Upper lobe of left lung (tissue), 6 donors: ENCODE measurements around the gene MCF2L2. TPM values are rescaled to one million over a fixed set of nuclear protein-coding genes. Genes with fewer than 3 reads are reported as not detected.
A peak's percentile ranks its signal among the peaks of the same experiment; 100 is the strongest.

ENCODE experiments used
- ATAC-seq, 2 donors: fragments of 200-7000 bp; cut with Tn5 transposase; one replicate each; pipeline ENCODE4 v1.9.1; 2022; ENCODE audit warnings: mild to moderate bottlenecking in 2 of 2, moderate library complexity in 2 of 2; ENCODE audit not compliant: low FRiP score in 2 of 2
- DNase-seq, 2 donors: peaks; one replicate each; pipeline ENCODE4 v3.0.0-alpha.2; 2019 to 2020
- H3K27ac ChIP-seq, 4 donors: fragments of 200-600 bp; sonication (generic); one replicate each; pipeline ENCODE4 v1.5.1; 2016 to 2019
- H3K27me3 ChIP-seq, 4 donors: fragments of 200-600 bp; sonication (generic); one replicate each; pipeline ENCODE4 v1.5.1; 2017 to 2019
- H3K36me3 ChIP-seq, 4 donors: fragments of 200-600 bp; sonication (generic); one replicate each; pipeline ENCODE4 v1.5.1; 2016 to 2019
- H3K4me1 ChIP-seq, 4 donors: fragments of 200-600 bp; sonication (generic); one replicate each; pipeline ENCODE4 v1.5.1; 2018 to 2019
- H3K4me3 ChIP-seq, 4 donors: fragments of 200-600 bp; sonication (generic); one replicate each; pipeline ENCODE4 v1.5.1; 2017 to 2019; ENCODE audit warnings: mild to moderate bottlenecking in 2 of 4, moderate library complexity in 1 of 4
- H3K9me3 ChIP-seq, 4 donors: fragments of 200-600 bp; sonication (generic); one replicate each; pipeline ENCODE4 v1.5.1; 2018 to 2019
- CTCF ChIP-seq, 6 experiments: fragments of 450-650 bp in 4 of 6; fragments of 200-600 bp in 2 of 6; sonication (generic) in 2 of 6; IDR thresholded peaks; one replicate each; pipeline ENCODE4 v1.5.1; 2016 to 2019; ENCODE audit warnings: antibody characterized with exemption in 6 of 6
- EP300 ChIP-seq, 4 donors: sonication (generic); formaldehyde crosslinking; IDR thresholded peaks; one replicate each; pipeline ENCODE4 v1.5.1; 2017; ENCODE audit warnings: antibody characterized with exemption in 4 of 4, control low read depth in 2 of 4
- POLR2A ChIP-seq, 4 donors: fragments of 450-650 bp; IDR thresholded peaks; one replicate each; pipeline ENCODE4 v1.5.1; 2016 to 2017; ENCODE audit warnings: antibody characterized with exemption in 4 of 4, mild to moderate bottlenecking in 2 of 4
- POLR2AphosphoS5 ChIP-seq, 2 donors: sonication (generic); formaldehyde crosslinking; IDR thresholded peaks; one replicate each; pipeline ENCODE4 v1.5.1; 2017; ENCODE audit warnings: antibody characterized with exemption in 2 of 2
- WGBS, 2 donors: methylation state at CpG; one replicate each; pipeline ENCODE4 v1.1.5; 2017 to 2018; 5-methylcytosine and 5-hydroxymethylcytosine counted together
- total RNA-seq, 6 donors: library from RNA; depleted of rRNA in 4 of 6; stranded (reverse); fragments of >200 nt in 4 of 6; gene quantifications; one replicate each; pipeline versions ENCODE4 v1.1.0 to v1.2.1, GENCODE V29; 2016 to 2021
- donor health status: DM: no; HTN: no; CAD: no; lungs with moderate emphysema.
- donor health status: DM: no; HTN: yes; CAD: no; lungs with severe emphysema.

Gene MCF2L2
- total RNA-seq, 6 donors from 2014 or later, result 0.22 to 2.0 (median 1.2) TPM

- 54% methylated on average over 7 of the region's 7 CpGs for WGBS, 2 donors
- DNase-seq (no peak), ATAC-seq (peak; percentile 64 to 83)
- Histone ChIP-seq H3K27me3 (no peaks in the 10 kb centered on the region), H3K4me1 (peaks cover 30 to 48% (median 43%) of the 10 kb centered on the region in 4 donors), H3K36me3 (no peaks in the 10 kb centered on the region), H3K4me3 (no peak overlapping the region), H3K27ac (peak overlapping the region; percentile 20 to 75 (median 64)), H3K9me3 (no peaks in the 10 kb centered on the region)
- no peak for TF ChIP-seq CTCF (IDR thresholded peaks at IDR 0.05)
- TF ChIP-seq EP300 (IDR thresholded peaks at IDR 0.05), result no peak
- peak in 1 of 2 donors; percentile 18 for TF ChIP-seq POLR2AphosphoS5 (IDR thresholded peaks at IDR 0.05)
- TF ChIP-seq POLR2A (IDR thresholded peaks at IDR 0.05), result peak in 1 of 4 donors; percentile 48
These were observed 168.1 kb downstream of the MCF2L2 start for GRCh38 chr3:183260167-183260904.

GRCh38 chr3:183259621-183260020 lies 168.8 kb downstream of the MCF2L2 start:
- Histone ChIP-seq H3K9me3 (no peaks in the 10 kb centered on the region), H3K27ac (peak overlapping the region; percentile 20 to 75 (median 64)), H3K36me3 (no peaks in the 10 kb centered on the region), H3K4me1 (peaks cover 24 to 48% (median 37%) of the 10 kb centered on the region in 4 donors), H3K27me3 (no peaks in the 10 kb centered on the region), H3K4me3 (no peak overlapping the region)
- DNase-seq, result no peak
- TF ChIP-seq POLR2A (IDR thresholded peaks at IDR 0.05), result no peak
- TF ChIP-seq EP300 (IDR thresholded peaks at IDR 0.05), result no peak
- no peak for TF ChIP-seq CTCF (IDR thresholded peaks at IDR 0.05)
- no peak for TF ChIP-seq POLR2AphosphoS5 (IDR thresholded peaks at IDR 0.05)
- ATAC-seq, result peak in 1 of 2 donors; percentile 7
- 40 to 51% methylated on average over 2 of the region's 2 CpGs for WGBS, 2 donors

GRCh38 chr3:183259087-183259486 lies 169.3 kb downstream of the MCF2L2 start:
- H3K9me3 ChIP-seq, result no peaks in the 10 kb centered on the region
- peak overlapping the region in 1 of 4 donors; percentile 72 for H3K27ac ChIP-seq
- no peak for ATAC-seq
- H3K4me3 ChIP-seq, result no peak overlapping the region
- H3K27me3 ChIP-seq, result no peaks in the 10 kb centered on the region
- H3K4me1 ChIP-seq, result peaks cover 19 to 46% (median 34%) of the 10 kb centered on the region in 4 donors
- 73 to 79% methylated on average over 3 of the region's 3 CpGs for WGBS, 2 donors
- H3K36me3 ChIP-seq, result no peaks in the 10 kb centered on the region
- no peak for TF ChIP-seq CTCF (IDR thresholded peaks at IDR 0.05)
- TF ChIP-seq EP300 (IDR thresholded peaks at IDR 0.05), result no peak
- no peak for TF ChIP-seq POLR2A (IDR thresholded peaks at IDR 0.05)
- no peak for TF ChIP-seq POLR2AphosphoS5 (IDR thresholded peaks at IDR 0.05)
- DNase-seq, result no peak

- H3K36me3 ChIP-seq, result no peaks in the 10 kb centered on the region
- peak overlapping the region; percentile 8 to 95 (median 95) for H3K27ac ChIP-seq
- H3K4me1 ChIP-seq, result peaks cover 18 to 44% (median 21%) of the 10 kb centered on the region in 4 donors
- TF ChIP-seq POLR2A (IDR thresholded peaks at IDR 0.05) (no peak), POLR2AphosphoS5 (IDR thresholded peaks at IDR 0.05) (no peak), EP300 (IDR thresholded peaks at IDR 0.05) (no peak), CTCF (IDR thresholded peaks at IDR 0.05) (no peak)
- peak overlapping the region in 3 of 4 donors; percentile 55 to 82 (median 69) for H3K4me3 ChIP-seq
- DNase-seq (no peak), ATAC-seq (no peak)
- 48 to 52% methylated on average over 4 of the region's 4 CpGs for WGBS, 2 donors
- no peaks in the 10 kb centered on the region for H3K27me3 ChIP-seq
- no peaks in the 10 kb centered on the region for H3K9me3 ChIP-seq
These were observed 173.1 kb downstream of the MCF2L2 start for GRCh38 chr3:183255348-183255730.
